H9 (cell line): ENCODE data around the gene ANXA1. TPM values are rescaled to one million over a fixed set of nuclear protein-coding genes. Genes with fewer than 3 reads are reported as not detected.

Source experiments
- DNase-seq: peaks from one replicate; pipeline ENCODE4 v3.0.0-alpha.2; 2017
- H2AFZ ChIP-seq: one replicate; pipeline ENCODE4 v1.6.1; 2013; ENCODE audit warnings: mild to moderate bottlenecking, low read length, control low read depth, moderate library complexity
- H2AK5ac ChIP-seq: 2 replicates; pipeline ENCODE4 v1.6.1; 2013; ENCODE audit warnings: low read length, control low read depth, mixed read lengths; ENCODE audit not compliant: insufficient read length
- H2BK120ac ChIP-seq: one replicate; pipeline ENCODE4 v1.6.1; 2013; ENCODE audit warnings: low read depth, mild to moderate bottlenecking, low read length, control low read depth, inconsistent platforms; ENCODE audit not compliant: poor library complexity, severe bottlenecking
- H2BK12ac ChIP-seq: 2 replicates; pipeline ENCODE4 v1.6.1; 2013; ENCODE audit warnings: low read length, control low read depth, mixed read lengths, low read depth; ENCODE audit not compliant: insufficient read length
- H2BK15ac ChIP-seq: 2 replicates; pipeline ENCODE4 v1.6.1; 2013; ENCODE audit warnings: low read depth, low read length, control low read depth
- H2BK20ac ChIP-seq: one replicate; pipeline ENCODE4 v1.6.1; 2013; ENCODE audit warnings: low read depth, mild to moderate bottlenecking, low read length, control low read depth, inconsistent platforms; ENCODE audit not compliant: poor library complexity, severe bottlenecking
- H2BK5ac ChIP-seq: 2 replicates; pipeline ENCODE4 v1.6.1; 2013; ENCODE audit warnings: low read length, control low read depth, mixed read lengths; ENCODE audit not compliant: insufficient read length
- H3K14ac ChIP-seq: 2 replicates; pipeline ENCODE4 v1.6.1; 2013; ENCODE audit warnings: low read length, control low read depth; ENCODE audit not compliant: insufficient read depth
- H3K18ac ChIP-seq: 2 replicates; pipeline ENCODE4 v1.6.1; 2013; ENCODE audit warnings: low read depth, mild to moderate bottlenecking, mixed read lengths, low read length, control low read depth; ENCODE audit not compliant: insufficient read length
- H3K23ac ChIP-seq: 2 replicates; pipeline ENCODE4 v1.6.1; 2013; ENCODE audit warnings: low read length, control low read depth, mixed read lengths, low read depth; ENCODE audit not compliant: insufficient read length
- H3K23me2 ChIP-seq: 2 replicates; pipeline ENCODE4 v1.6.1; 2013; ENCODE audit warnings: low read depth, mild to moderate bottlenecking, mixed read lengths, low read length, control low read depth; ENCODE audit not compliant: insufficient read length, poor library complexity, severe bottlenecking
- H3K27ac ChIP-seq: 2 replicates; pipeline ENCODE4 v1.5.1; 2013; ENCODE audit warnings: low read length, control low read depth, mixed read lengths, low read depth; ENCODE audit not compliant: insufficient read length
- H3K27me3 ChIP-seq: 2 replicates; pipeline ENCODE4 v1.6.1; 2013; ENCODE audit warnings: low read length, control low read depth, inconsistent platforms; ENCODE audit not compliant: insufficient read depth
- H3K4ac ChIP-seq: 2 replicates; pipeline ENCODE4 v1.6.1; 2013; ENCODE audit warnings: low read depth, mild to moderate bottlenecking, control low read depth, inconsistent platforms, low read length, moderate library complexity
- H3K4me1 ChIP-seq: 2 replicates; pipeline ENCODE4 v1.6.1; 2013; ENCODE audit warnings: low read length, control low read depth, inconsistent platforms; ENCODE audit not compliant: insufficient read depth
- H3K4me2 ChIP-seq: 2 replicates; pipeline ENCODE4 v1.6.1; 2013; ENCODE audit warnings: low read length, control low read depth, mixed read lengths; ENCODE audit not compliant: insufficient read length, insufficient read depth
- H3K56ac ChIP-seq: 2 replicates; pipeline ENCODE4 v1.6.1; 2013; ENCODE audit warnings: low read depth, mild to moderate bottlenecking, mixed read lengths, low read length, control low read depth; ENCODE audit not compliant: insufficient read length
- H3K79me1 ChIP-seq: 2 replicates; pipeline ENCODE4 v1.6.1; 2013; ENCODE audit warnings: low read depth, mild to moderate bottlenecking, moderate library complexity, low read length, control low read depth, inconsistent platforms; ENCODE audit not compliant: insufficient read depth, poor library complexity, severe bottlenecking
- H3K79me2 ChIP-seq: 2 replicates; pipeline ENCODE4 v1.6.1; 2013; ENCODE audit warnings: low read length, control low read depth, inconsistent platforms; ENCODE audit not compliant: insufficient read depth
- H3K9ac ChIP-seq: 2 replicates; pipeline ENCODE4 v1.6.1; 2013; ENCODE audit warnings: low read length, control low read depth, mixed read lengths; ENCODE audit not compliant: insufficient read length; ENCODE audit errors: extremely low read depth
- H3K9me3 ChIP-seq: one replicate; pipeline ENCODE4 v1.6.1; 2013; ENCODE audit warnings: low read depth, low read length, inconsistent platforms; ENCODE audit not compliant: control insufficient read depth
- H3T11ph ChIP-seq: one replicate; pipeline ENCODE4 v1.6.1; 2013; ENCODE audit warnings: mild to moderate bottlenecking, low read length, control low read depth, inconsistent platforms
- H4K20me1 ChIP-seq: one replicate; pipeline ENCODE4 v1.6.1; 2013; ENCODE audit not compliant: control insufficient read depth, insufficient read length, insufficient read depth
- H4K5ac ChIP-seq: 2 replicates; pipeline ENCODE4 v1.6.1; 2013; ENCODE audit warnings: low read depth, mild to moderate bottlenecking, mixed read lengths, low read length, control low read depth; ENCODE audit not compliant: insufficient read length
- H4K8ac ChIP-seq: replicated peaks from 2 replicates; pipeline ENCODE4 v1.6.1; 2013; ENCODE audit warnings: low read length, control low read depth, mixed read lengths, low read depth; ENCODE audit not compliant: insufficient read length
- H4K91ac ChIP-seq: 2 replicates; pipeline ENCODE4 v1.6.1; 2013; ENCODE audit warnings: low read depth, mild to moderate bottlenecking, moderate library complexity, mixed read lengths, low read length, control low read depth; ENCODE audit not compliant: insufficient read length
- H3K27ac Mint-ChIP-seq, 3 experiments: 2 replicates in 2 of 3; 3 replicates in 1 of 3; pipeline ENCODE4 v1.8.0; 2020 to 2021; ENCODE audit warnings: mixed read lengths in 3 of 3, mild to moderate bottlenecking in 1 of 3, moderate library complexity in 1 of 3
- H3K27me3 Mint-ChIP-seq: 2 replicates; pipeline ENCODE4 v1.8.0; 2021; ENCODE audit warnings: low read depth, mild to moderate bottlenecking, moderate library complexity, mixed read lengths
- H3K36me3 Mint-ChIP-seq, 3 experiments: 2 replicates in 2 of 3; 3 replicates in 1 of 3; pipeline ENCODE4 v1.8.0; 2020 to 2021; ENCODE audit warnings: low read depth in 3 of 3, mixed read lengths in 3 of 3; ENCODE audit not compliant: insufficient read depth in 1 of 3
- H3K4me1 Mint-ChIP-seq, 2 experiments: 2 replicates each; pipeline ENCODE4 v1.8.0; 2020; ENCODE audit warnings: mixed read lengths in 2 of 2
- H3K4me3 Mint-ChIP-seq, 2 experiments: 2 replicates in 1 of 2; 3 replicates in 1 of 2; pipeline ENCODE4 v1.8.0; 2020 to 2021; ENCODE audit warnings: mild to moderate bottlenecking in 2 of 2, mixed read lengths in 2 of 2, moderate library complexity in 1 of 2
- H3K9me3 Mint-ChIP-seq, 2 experiments: 2 replicates in 1 of 2; 3 replicates in 1 of 2; pipeline ENCODE4 v1.8.0; 2020; ENCODE audit warnings: mild to moderate bottlenecking in 2 of 2, mixed read lengths in 2 of 2, moderate library complexity in 1 of 2
- WGBS: extraction: QIAGEN DNeasy Blood & Tissue Kit; methylation state at CpG from one replicate; pipeline ENCODE4 v1.1.7; 2013; ENCODE audit warnings: missing lambda C conversion rate, low lambda C conversion rate, mixed read lengths; ENCODE audit not compliant: insufficient read length; ENCODE audit errors: extremely low coverage; 5-methylcytosine and 5-hydroxymethylcytosine counted together
- total RNA-seq: library from RNA; stranded (reverse); gene quantifications from 2 replicates; pipeline ENCODE4 v1.2.1, GENCODE V29; 2021
- TF ChIP-seq, protein P1 (sequence below): fragments of 200-600 bp; sonication (generic); conservative IDR thresholded peaks from 3 replicates; pipeline ENCODE4 v1.8.0; 2021; ENCODE audit warnings: antibody characterized with exemption, mild to moderate bottlenecking

The ANXA1 gene
- total RNA-seq, 1 experiment from 2014 or later = 3.5 TPM

DNA sequence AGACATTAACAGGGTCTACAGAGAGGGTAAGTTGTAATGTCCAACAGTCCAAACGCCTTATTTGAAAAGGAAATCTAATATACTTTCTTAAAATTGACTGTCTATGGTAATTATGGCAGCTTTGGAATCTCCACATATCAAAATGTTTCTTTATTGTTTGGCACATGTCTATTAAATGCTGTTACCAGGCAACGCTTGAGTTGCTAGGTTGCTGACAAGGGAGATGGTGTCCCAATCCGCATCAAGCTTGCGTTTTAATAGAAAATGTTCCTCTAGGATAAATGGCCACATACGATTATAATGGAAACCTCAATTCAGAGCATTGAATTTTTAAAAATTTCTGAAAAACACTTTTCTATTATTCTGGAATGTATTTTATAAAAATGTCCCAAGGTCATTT, 9.2 kb downstream of the ANXA1 start:
- Histone ChIP-seq H3K9ac (no peak overlapping the region), H3K14ac (no peak overlapping the region), H2BK12ac (no peak overlapping the region), H4K20me1 (no peaks in the 10 kb centered on the region), H3K4ac (no peak overlapping the region), H3K23me2 (no peaks in the 10 kb centered on the region), H2BK15ac (no peak overlapping the region), H2AK5ac (no peak overlapping the region), H2BK5ac (no peak overlapping the region), H3K56ac (no peak overlapping the region), H3K27ac (no peak overlapping the region), H3K18ac (no peak overlapping the region), H3K79me2 (no peaks in the 10 kb centered on the region), H3K4me1 (peaks cover 2% of the 10 kb centered on the region; the same call in 1 of the 2 replicates), H4K91ac (no peak overlapping the region), H4K8ac (no peak overlapping the region), H3K4me2 (no peak overlapping the region), H3K23ac (no peak overlapping the region), H4K5ac (no peak overlapping the region), H3T11ph (no peak overlapping the region), H3K27me3 (no peaks in the 10 kb centered on the region), H3K9me3 (no peaks in the 10 kb centered on the region), H3K79me1 (no peaks in the 10 kb centered on the region), H2AFZ (no peak overlapping the region), H2BK20ac (no peak overlapping the region), H2BK120ac (no peak overlapping the region)
- Mint-ChIP-seq H3K36me3 (no peaks in the 10 kb centered on the region), H3K9me3 (no peaks in the 10 kb centered on the region), H3K27me3 (no peaks in the 10 kb centered on the region), H3K27ac (no peak overlapping the region; a peak in 1 of 7 replicates), H3K4me3 (no peak overlapping the region), H3K4me1 (peaks cover 33 to 36% of the 10 kb centered on the region in 2 experiments)
- TF ChIP-seq, protein P1, sequence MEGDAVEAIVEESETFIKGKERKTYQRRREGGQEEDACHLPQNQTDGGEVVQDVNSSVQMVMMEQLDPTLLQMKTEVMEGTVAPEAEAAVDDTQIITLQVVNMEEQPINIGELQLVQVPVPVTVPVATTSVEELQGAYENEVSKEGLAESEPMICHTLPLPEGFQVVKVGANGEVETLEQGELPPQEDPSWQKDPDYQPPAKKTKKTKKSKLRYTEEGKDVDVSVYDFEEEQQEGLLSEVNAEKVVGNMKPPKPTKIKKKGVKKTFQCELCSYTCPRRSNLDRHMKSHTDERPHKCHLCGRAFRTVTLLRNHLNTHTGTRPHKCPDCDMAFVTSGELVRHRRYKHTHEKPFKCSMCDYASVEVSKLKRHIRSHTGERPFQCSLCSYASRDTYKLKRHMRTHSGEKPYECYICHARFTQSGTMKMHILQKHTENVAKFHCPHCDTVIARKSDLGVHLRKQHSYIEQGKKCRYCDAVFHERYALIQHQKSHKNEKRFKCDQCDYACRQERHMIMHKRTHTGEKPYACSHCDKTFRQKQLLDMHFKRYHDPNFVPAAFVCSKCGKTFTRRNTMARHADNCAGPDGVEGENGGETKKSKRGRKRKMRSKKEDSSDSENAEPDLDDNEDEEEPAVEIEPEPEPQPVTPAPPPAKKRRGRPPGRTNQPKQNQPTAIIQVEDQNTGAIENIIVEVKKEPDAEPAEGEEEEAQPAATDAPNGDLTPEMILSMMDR = no peak
- DNase-seq = no peak
- no CpG with 5 or more reads among the region's 5 CpGs for WGBS
